ENCODE results near the gene WDR45B.
"Not testable (repeated sequence)": the region's sequence is repeated elsewhere in the genome, so short reads cannot be mapped to it uniquely, and the experiment has no call there.

DNA sequence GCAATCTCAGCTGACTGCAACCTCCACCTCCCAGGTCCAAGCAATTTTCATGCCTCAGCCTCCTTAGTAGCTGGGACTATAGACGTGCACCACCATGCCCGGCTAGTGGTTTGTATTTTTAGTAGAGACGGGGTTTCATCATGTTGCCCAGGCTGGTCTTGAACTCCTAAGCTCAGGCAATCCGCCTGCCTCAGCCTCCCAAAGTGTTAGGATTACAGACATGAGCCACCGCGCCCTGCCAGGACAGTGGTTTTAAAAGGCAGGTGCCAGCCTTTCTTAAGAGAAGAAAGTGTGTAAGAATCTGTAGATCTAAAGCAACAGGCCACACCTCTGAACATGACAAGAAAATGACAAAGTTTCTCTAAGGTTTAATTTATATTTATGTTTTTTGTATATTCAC is 6.4 kb upstream of the WDR45B start:
- TF ChIP-seq, protein P1, sequence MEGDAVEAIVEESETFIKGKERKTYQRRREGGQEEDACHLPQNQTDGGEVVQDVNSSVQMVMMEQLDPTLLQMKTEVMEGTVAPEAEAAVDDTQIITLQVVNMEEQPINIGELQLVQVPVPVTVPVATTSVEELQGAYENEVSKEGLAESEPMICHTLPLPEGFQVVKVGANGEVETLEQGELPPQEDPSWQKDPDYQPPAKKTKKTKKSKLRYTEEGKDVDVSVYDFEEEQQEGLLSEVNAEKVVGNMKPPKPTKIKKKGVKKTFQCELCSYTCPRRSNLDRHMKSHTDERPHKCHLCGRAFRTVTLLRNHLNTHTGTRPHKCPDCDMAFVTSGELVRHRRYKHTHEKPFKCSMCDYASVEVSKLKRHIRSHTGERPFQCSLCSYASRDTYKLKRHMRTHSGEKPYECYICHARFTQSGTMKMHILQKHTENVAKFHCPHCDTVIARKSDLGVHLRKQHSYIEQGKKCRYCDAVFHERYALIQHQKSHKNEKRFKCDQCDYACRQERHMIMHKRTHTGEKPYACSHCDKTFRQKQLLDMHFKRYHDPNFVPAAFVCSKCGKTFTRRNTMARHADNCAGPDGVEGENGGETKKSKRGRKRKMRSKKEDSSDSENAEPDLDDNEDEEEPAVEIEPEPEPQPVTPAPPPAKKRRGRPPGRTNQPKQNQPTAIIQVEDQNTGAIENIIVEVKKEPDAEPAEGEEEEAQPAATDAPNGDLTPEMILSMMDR (IDR thresholded peaks at IDR 0.05), result not testable (repeated sequence)
- not testable (repeated sequence) for TF ChIP-seq POLR2AphosphoS5 (IDR thresholded peaks at IDR 0.05)

All from esophagus muscularis mucosa (tissue), 3 donors.